PC-9 (cell line): ENCODE measurements around the gene SLC41A1.

Experiments
- CTCF ChIP-seq: fragments of 200-600 bp; sonication (generic); conservative IDR thresholded peaks from 2 replicates; pipeline ENCODE4 v1.6.1; 2017; ENCODE audit warnings: mixed run types, antibody characterized with exemption, mild to moderate bottlenecking, moderate library complexity
- EZH2 ChIP-seq: fragments of 200-600 bp; sonication (generic); IDR thresholded peaks from 2 replicates; pipeline ENCODE4 v1.8.0; 2017; ENCODE audit warnings: antibody characterized with exemption, low read depth

DNA sequence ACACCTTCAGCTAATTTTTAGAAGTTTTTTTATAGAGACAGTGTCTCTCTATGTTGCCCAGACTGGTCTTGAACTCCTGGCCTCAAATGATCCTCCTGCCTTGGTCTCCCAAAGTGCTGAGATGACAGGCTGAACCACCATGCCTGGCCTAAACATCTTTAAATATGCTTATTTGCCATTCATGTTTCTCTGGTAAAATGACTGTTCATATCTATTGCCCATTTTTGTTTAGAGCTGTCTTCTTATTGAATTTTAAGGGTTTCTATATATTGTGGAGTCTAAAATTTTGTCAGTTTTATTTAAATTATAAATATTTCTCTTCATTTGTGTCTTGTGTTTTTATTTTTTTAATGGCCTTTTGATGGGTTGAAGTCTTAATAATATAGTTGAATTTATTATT lies 40.0 kb upstream of the SLC41A1 start:
- TF ChIP-seq CTCF (no peak), EZH2 (no peak)
